ENCODE results near the gene CLEC16A. TPM values are rescaled to one million over a fixed set of nuclear protein-coding genes. Genes with fewer than 3 reads are reported as not detected.

The CLEC16A gene
- total RNA-seq, 4 donors from 2014 or later: 24.5 to 33.0 (median 29.3) TPM

DNA sequence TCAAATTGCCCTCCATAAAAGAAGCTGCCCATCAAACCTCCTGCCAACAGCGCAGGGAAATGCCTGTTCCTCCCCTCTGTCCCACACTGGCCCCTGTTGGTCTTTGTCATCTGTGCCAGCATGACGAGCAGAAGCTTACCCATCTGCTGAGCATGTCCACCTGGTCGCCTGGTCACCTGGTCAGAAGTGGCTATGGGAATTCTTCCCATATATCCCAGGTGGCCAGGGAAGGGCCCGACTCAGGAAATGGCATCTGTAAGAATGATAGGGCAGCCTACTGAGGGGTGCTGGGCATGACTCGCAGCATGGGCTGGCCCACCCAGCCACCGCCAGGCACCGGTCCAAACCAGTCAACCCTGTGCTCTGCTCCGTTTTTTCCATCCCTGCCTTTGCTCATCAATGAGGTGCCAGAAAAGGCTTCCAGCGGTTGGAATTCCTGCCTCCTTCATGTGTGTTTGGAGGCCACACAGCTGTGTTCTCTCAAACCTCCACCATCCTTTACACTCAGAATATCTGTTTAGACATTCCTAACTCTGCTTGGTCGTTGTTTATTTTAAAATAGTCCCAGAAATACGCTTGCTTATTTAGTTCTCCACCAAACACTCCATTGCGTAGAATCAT lies 145.2 kb downstream of the CLEC16A start:
- no peak for TF ChIP-seq CTCF (IDR thresholded peaks at IDR 0.05 in 4 of 5, conservative IDR thresholded peaks at IDR 0.05 in 1 of 5)
- no peak for TF ChIP-seq POLR2A (IDR thresholded peaks at IDR 0.05)
- no peaks in the 10 kb centered on the region for H3K27me3 ChIP-seq
- H3K4me1 ChIP-seq: peaks cover 6 to 7% of the 10 kb centered on the region in 2 donors
- intact Hi-C loops (cut with DNase I; ENCODE audit: low total_unique reads) (no loop called here), in situ Hi-C loops (cut with MboI; ENCODE audit: low sequenced_read_pairs in 4 of 4) (no loop called here)
- no peaks in the 10 kb centered on the region for H3K9me3 ChIP-seq
- no peak overlapping the region for H3K27ac ChIP-seq
- no peak overlapping the region for H3K4me3 ChIP-seq
- H3K36me3 ChIP-seq: no peaks in the 10 kb centered on the region
- DNase-seq: no peak
- ATAC-seq: no peak

DNA sequence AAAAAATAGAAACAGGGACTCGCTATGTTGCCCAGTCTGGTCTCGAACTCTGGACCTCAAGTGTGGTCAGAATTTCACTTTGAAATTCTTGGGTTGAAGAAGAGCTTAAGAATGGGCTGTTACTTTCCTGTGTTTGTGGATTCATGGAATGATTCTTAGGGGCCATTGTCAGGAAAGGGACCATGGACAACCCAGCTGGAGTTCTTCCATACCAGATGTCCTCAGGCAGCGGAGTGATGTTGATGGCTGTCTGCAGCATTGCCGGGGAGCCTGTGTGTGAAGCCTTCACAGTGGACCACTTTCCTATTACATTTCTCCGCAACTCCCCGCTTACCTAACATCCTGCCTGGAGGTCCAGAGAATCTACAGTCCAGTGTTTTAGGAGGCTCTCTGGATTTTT lies 145.9 kb downstream of the CLEC16A start:
- no peak overlapping the region for H3K27ac ChIP-seq
- intact Hi-C loops (cut with DNase I; ENCODE audit: low total_unique reads): no loop called here

GRCh38 chr16:11091021-11091785 lies 146.8 kb downstream of the CLEC16A start:
- Histone ChIP-seq H3K4me1 (no peaks in the 10 kb centered on the region), H3K36me3 (no peaks in the 10 kb centered on the region), H3K9me3 (no peaks in the 10 kb centered on the region), H3K4me3 (no peak overlapping the region), H3K27ac (no peak overlapping the region), H3K27me3 (no peaks in the 10 kb centered on the region)
- intact Hi-C loops (cut with DNase I; ENCODE audit: low total_unique reads): no loop called here
- no peak for TF ChIP-seq POLR2A (IDR thresholded peaks at IDR 0.05)
- no peak for TF ChIP-seq CTCF (IDR thresholded peaks at IDR 0.05 in 4 of 5, conservative IDR thresholded peaks at IDR 0.05 in 1 of 5)
- ATAC-seq (no peak), DNase-seq (no peak)
- in situ Hi-C loops (cut with MboI; ENCODE audit: low sequenced_read_pairs in 4 of 4): no loop called here

More for the DNA sequence above, 145.9 kb downstream of the CLEC16A start:
- TF ChIP-seq CTCF (IDR thresholded peaks at IDR 0.05 in 4 of 5, conservative IDR thresholded peaks at IDR 0.05 in 1 of 5) (no peak), POLR2A (IDR thresholded peaks at IDR 0.05) (no peak)
- Histone ChIP-seq H3K4me3 (no peak overlapping the region), H3K36me3 (no peaks in the 10 kb centered on the region), H3K9me3 (no peaks in the 10 kb centered on the region), H3K27me3 (no peaks in the 10 kb centered on the region), H3K4me1 (peaks cover 0 to 1% of the 10 kb centered on the region in 2 donors)
- in situ Hi-C loops (cut with MboI; ENCODE audit: low sequenced_read_pairs in 4 of 4): no loop called here
- DNase-seq (no peak), ATAC-seq (no peak)

GRCh38 chr16:11092788-11093571 lies 148.6 kb downstream of the CLEC16A start:
- TF ChIP-seq CTCF (IDR thresholded peaks at IDR 0.05 in 4 of 5, conservative IDR thresholded peaks at IDR 0.05 in 1 of 5) (no peak), POLR2A (IDR thresholded peaks at IDR 0.05) (no peak)
- Histone ChIP-seq H3K36me3 (no peaks in the 10 kb centered on the region), H3K4me1 (no peaks in the 10 kb centered on the region), H3K9me3 (no peaks in the 10 kb centered on the region), H3K4me3 (no peak overlapping the region), H3K27ac (no peak overlapping the region), H3K27me3 (no peaks in the 10 kb centered on the region)
- DNase-seq (no peak), ATAC-seq (no peak)
- intact Hi-C loops (cut with DNase I; ENCODE audit: low total_unique reads): no loop called here
- in situ Hi-C loops (cut with MboI; ENCODE audit: low sequenced_read_pairs in 4 of 4): no loop called here
